PC-9 (cell line): ENCODE results near the gene DAPK1. TPM values are rescaled to one million over a fixed set of nuclear protein-coding genes. Genes with fewer than 3 reads are reported as not detected.
A peak's percentile ranks its signal among the peaks of the same experiment; 100 is the strongest.

ENCODE experiments used
- BruUV-seq: library from RNA; stranded (reverse); fragments of 400-500 nt; replicated peaks from 2 replicates; lab custom pipeline; 2021; lab: Mats Ljungman, UMichigan
- CTCF ChIA-PET: fragments of 300-600 bp; sonication (Branson Sonifier 250); formaldehyde crosslinking; loops from one replicate; lab custom pipeline; 2022; ENCODE audit warnings: antibody characterized with exemption; lab: Charles Lee
- POLR2A ChIA-PET: fragments of 300-600 bp; sonication (Branson Sonifier 250); formaldehyde crosslinking; loops from one replicate; lab custom pipeline; 2022; ENCODE audit warnings: antibody characterized with exemption; ENCODE audit not compliant: unreplicated experiment; lab: Charles Lee
- DNase-seq, 2 experiments: peaks; one replicate each; pipeline versions ENCODE4 v3.0.0 to v3.0.0-alpha.2; 2015 to 2022; ENCODE audit warnings: mixed read lengths in 1 of 2
- H2AFZ ChIP-seq: fragments of 200-600 bp; sonication (generic); 2 replicates; pipeline ENCODE4 v1.8.1; 2017; ENCODE audit warnings: antibody characterized with exemption
- H3F3A ChIP-seq: fragments of 200-600 bp; sonication (generic); 2 replicates; pipeline ENCODE4 v1.8.1; 2017; ENCODE audit warnings: antibody characterized with exemption, mild to moderate bottlenecking, low read depth; ENCODE audit not compliant: insufficient read depth
- H3K27ac ChIP-seq: fragments of 200-600 bp; sonication (generic); 2 replicates; pipeline ENCODE4 v1.6.1; 2016; ENCODE audit warnings: mixed run types
- H3K27me3 ChIP-seq: fragments of 200-600 bp; sonication (generic); 2 replicates; pipeline ENCODE4 v1.6.1; 2016; ENCODE audit warnings: low read depth, mixed run types; ENCODE audit not compliant: insufficient read depth
- H3K36me3 ChIP-seq: fragments of 200-600 bp; sonication (generic); 2 replicates; pipeline ENCODE4 v1.6.1; 2016; ENCODE audit warnings: low read depth, mixed run types
- H3K4me1 ChIP-seq: fragments of 200-600 bp; sonication (generic); replicated peaks from 2 replicates; pipeline ENCODE4 v1.6.1; 2016; ENCODE audit warnings: mixed run types; ENCODE audit not compliant: insufficient read depth
- H3K4me2 ChIP-seq: fragments of 200-600 bp; sonication (generic); 2 replicates; pipeline ENCODE4 v1.6.1; 2017; ENCODE audit warnings: mixed run types
- H3K4me3 ChIP-seq: fragments of 200-600 bp; sonication (generic); 2 replicates; pipeline ENCODE4 v1.6.1; 2016; ENCODE audit warnings: mixed run types
- H3K79me2 ChIP-seq: fragments of 200-600 bp; sonication (generic); 2 replicates; pipeline ENCODE4 v1.6.1; 2017; ENCODE audit warnings: low read depth, mixed run types
- H3K9me2 ChIP-seq: fragments of 200-600 bp; sonication (generic); 2 replicates; pipeline ENCODE4 v1.8.1; 2017; ENCODE audit warnings: mild to moderate bottlenecking; ENCODE audit not compliant: insufficient read depth
- H3K9me3 ChIP-seq: fragments of 200-600 bp; sonication (generic); 2 replicates; pipeline ENCODE4 v1.8.1; 2016; ENCODE audit warnings: low read depth; ENCODE audit not compliant: insufficient read depth
- H4K20me1 ChIP-seq: fragments of 200-600 bp; sonication (generic); 2 replicates; pipeline ENCODE4 v1.8.1; 2017; ENCODE audit not compliant: insufficient read depth
- CTCF ChIP-seq: fragments of 200-600 bp; sonication (generic); conservative IDR thresholded peaks from 2 replicates; pipeline ENCODE4 v1.6.1; 2017; ENCODE audit warnings: mixed run types, antibody characterized with exemption, mild to moderate bottlenecking, moderate library complexity
- EZH2 ChIP-seq: fragments of 200-600 bp; sonication (generic); IDR thresholded peaks from 2 replicates; pipeline ENCODE4 v1.8.0; 2017; ENCODE audit warnings: antibody characterized with exemption, low read depth
- intact Hi-C: fragments of 100-400 bp; cut with micrococcal nuclease; formaldehyde crosslinking; loops from one replicate; pipeline ENCODE4 v1.10.0; 2022; ENCODE audit not compliant: unreplicated experiment
- total RNA-seq: library from RNA; stranded (reverse); gene quantifications from 2 replicates; pipeline ENCODE4 v1.2.3, GENCODE V29; 2021

The DAPK1 gene
- total RNA-seq, 1 experiment from 2014 or later = 100 TPM

- peak overlapping the region; percentile 63 for H3K4me2 ChIP-seq
- BruUV-seq = no TSS peak
- H3K36me3 ChIP-seq = peaks cover 11% of the 10 kb centered on the region; the same call in 1 of the 2 replicates
- peak; percentile 31 to 89 for DNase-seq
- peaks cover 32% of the 10 kb centered on the region for H3K4me1 ChIP-seq
- H3K27me3 ChIP-seq = no peaks in the 10 kb centered on the region
- ChIA-PET CTCF (interaction anchor here (0.6 kb wide), 1 partner anchor 135 kb away, joined by 10 read pairs; no protein-coding TSS in a partner anchor), POLR2A (no interaction called here)
- intact Hi-C loops = loop anchor here (2.0 to 10.0 kb wide), 2 partner anchors 108 to 182 kb away; no protein-coding TSS in a partner anchor
- peak overlapping the region; percentile 88 for H3K27ac ChIP-seq
- no peaks in the 10 kb centered on the region for H3K9me3 ChIP-seq
- TF ChIP-seq EZH2 (no peak), CTCF (no peak)
- peaks cover 16% of the 10 kb centered on the region for H3F3A ChIP-seq
- H3K4me3 ChIP-seq = no peak overlapping the region
- H3K9me2 ChIP-seq = no peaks in the 10 kb centered on the region
- H2AFZ ChIP-seq = no peak overlapping the region
- no peaks in the 10 kb centered on the region for H3K79me2 ChIP-seq
- no peaks in the 10 kb centered on the region; the same call in 1 of the 2 replicates for H4K20me1 ChIP-seq
Observed at GRCh38 chr9:87606841-87607521, 109.3 kb downstream of the DAPK1 start.

GRCh38 chr9:87607859-87608258 is 110.2 kb downstream of the DAPK1 start:
- Histone ChIP-seq H2AFZ (no peak overlapping the region), H3F3A (peaks cover 16% of the 10 kb centered on the region), H3K36me3 (peaks cover 11% of the 10 kb centered on the region; the same call in 1 of the 2 replicates), H3K9me2 (no peaks in the 10 kb centered on the region), H3K4me1 (peaks cover 34% of the 10 kb centered on the region), H3K4me3 (no peak overlapping the region), H3K27ac (peak overlapping the region; percentile 88), H4K20me1 (no peaks in the 10 kb centered on the region; the same call in 1 of the 2 replicates), H3K9me3 (no peaks in the 10 kb centered on the region), H3K4me2 (peak overlapping the region; percentile 63), H3K79me2 (no peaks in the 10 kb centered on the region), H3K27me3 (no peaks in the 10 kb centered on the region)
- ChIA-PET POLR2A (no interaction called here), CTCF (no interaction called here)
- no TSS peak for BruUV-seq
- TF ChIP-seq CTCF (no peak), EZH2 (no peak)
- DNase-seq = no peak
- intact Hi-C loops = loop anchor here (2.0 to 10.0 kb wide), 2 partner anchors 109 to 183 kb away; no protein-coding TSS in a partner anchor

GRCh38 chr9:87609002-87609401 is 111.3 kb downstream of the DAPK1 start:
- Histone ChIP-seq H3F3A (peaks cover 16% of the 10 kb centered on the region), H3K9me2 (no peaks in the 10 kb centered on the region), H3K27me3 (no peaks in the 10 kb centered on the region), H4K20me1 (no peaks in the 10 kb centered on the region; the same call in 1 of the 2 replicates), H3K4me1 (peaks cover 42% of the 10 kb centered on the region), H2AFZ (no peak overlapping the region), H3K4me3 (no peak overlapping the region), H3K36me3 (peaks cover 11% of the 10 kb centered on the region; the same call in 1 of the 2 replicates), H3K27ac (no peak overlapping the region), H3K79me2 (no peaks in the 10 kb centered on the region), H3K9me3 (no peaks in the 10 kb centered on the region), H3K4me2 (no peak overlapping the region)
- intact Hi-C loops = loop anchor here (10.0 kb wide), 1 partner anchor 184 kb away; no protein-coding TSS in a partner anchor
- DNase-seq = no peak
- TF ChIP-seq CTCF (no peak), EZH2 (no peak)
- no TSS peak for BruUV-seq
- ChIA-PET POLR2A (no interaction called here), CTCF (no interaction called here)
